OCI-LY1 (cell line): ENCODE results near the gene LUC7L2.
"Not testable (repeated sequence)": the region's sequence is repeated elsewhere in the genome, so short reads cannot be mapped to it uniquely, and the experiment has no call there.

Experiments used
- H2AFZ ChIP-seq: fragments of 200-600 bp; sonication (generic), shearing (Covaris generic); 2 replicates; pipeline ENCODE4 v1.6.0; 2014; ENCODE audit warnings: antibody characterized with exemption, mild to moderate bottlenecking, low read length
- H3F3A ChIP-seq: fragments of 200-600 bp; sonication (generic), shearing (Covaris generic); 2 replicates; pipeline ENCODE4 v1.6.0; 2014; ENCODE audit warnings: mild to moderate bottlenecking, antibody characterized with exemption, low read length, moderate library complexity; ENCODE audit not compliant: insufficient read depth
- H3K27ac ChIP-seq: fragments of 200-600 bp; sonication (generic); 2 replicates; pipeline ENCODE4 v1.5.1; 2014; ENCODE audit warnings: low read length, mixed run types, mild to moderate bottlenecking, low read depth; ENCODE audit not compliant: poor library complexity, severe bottlenecking
- H3K27me3 ChIP-seq: fragments of 200-600 bp; sonication (generic); 2 replicates; pipeline ENCODE4 v1.6.0; 2014; ENCODE audit warnings: antibody characterized with exemption, mild to moderate bottlenecking, low read length, moderate library complexity; ENCODE audit not compliant: insufficient read depth
- H3K36me3 ChIP-seq: fragments of 200-600 bp; sonication (generic); 2 replicates; pipeline ENCODE4 v1.6.1; 2014; ENCODE audit warnings: mild to moderate bottlenecking, antibody characterized with exemption, low read length, moderate library complexity, mixed read lengths; ENCODE audit not compliant: insufficient read depth
- H3K4me1 ChIP-seq: fragments of 200-600 bp; sonication (generic); 2 replicates; pipeline ENCODE4 v1.5.1; 2014; ENCODE audit warnings: mild to moderate bottlenecking, low read length, moderate library complexity; ENCODE audit not compliant: insufficient read depth, severe bottlenecking
- H3K4me2 ChIP-seq: fragments of 200-600 bp; sonication (generic), shearing (Covaris generic); 2 replicates; pipeline ENCODE4 v1.6.1; 2014; ENCODE audit warnings: low read length
- H3K4me3 ChIP-seq: fragments of 200-600 bp; sonication (generic); 2 replicates; pipeline ENCODE4 v1.5.1; 2014; ENCODE audit warnings: low read length, low read depth, mild to moderate bottlenecking, mixed read lengths; ENCODE audit not compliant: poor library complexity, severe bottlenecking
- H3K79me2 ChIP-seq: fragments of 200-600 bp; shearing (Covaris generic); 2 replicates; pipeline ENCODE4 v1.6.1; 2016; ENCODE audit warnings: mixed run types, low read length, mixed read lengths; ENCODE audit not compliant: insufficient read depth
- H3K9ac ChIP-seq: fragments of 200-600 bp; sonication (generic), shearing (Covaris generic); 2 replicates; pipeline ENCODE4 v1.6.1; 2014; ENCODE audit warnings: mild to moderate bottlenecking, low read length, mixed read lengths
- H3K9me2 ChIP-seq: fragments of 200-600 bp; sonication (generic), shearing (Covaris generic); 2 replicates; pipeline ENCODE4 v1.6.1; 2014; ENCODE audit warnings: low read depth, mild to moderate bottlenecking, low read length, mixed read lengths
- H3K9me3 ChIP-seq: fragments of 200-600 bp; shearing (Covaris generic); 2 replicates; pipeline ENCODE4 v1.6.1; 2014; ENCODE audit warnings: low read length, mixed read lengths
- H4K20me1 ChIP-seq: fragments of 200-600 bp; sonication (generic), shearing (Covaris generic); 2 replicates; pipeline ENCODE4 v1.6.0; 2016; ENCODE audit warnings: mild to moderate bottlenecking, low read length; ENCODE audit not compliant: insufficient read depth
- EZH2 ChIP-seq: fragments of 200-600 bp; sonication (generic), shearing (Covaris generic); IDR thresholded peaks from 2 replicates; pipeline ENCODE4 v1.8.0; 2017; ENCODE audit warnings: borderline replicate concordance, mixed run types, mild to moderate bottlenecking, antibody characterized with exemption, low read length, moderate library complexity, mixed read lengths
- TF ChIP-seq, protein P1 (sequence below): fragments of 200-600 bp; sonication (generic), shearing (Covaris generic); IDR thresholded peaks from 2 replicates; pipeline ENCODE4 v1.5.1; 2017; ENCODE audit warnings: mild to moderate bottlenecking, antibody characterized with exemption, low read length, moderate library complexity, mixed read lengths

The LUC7L2 gene

DNA sequence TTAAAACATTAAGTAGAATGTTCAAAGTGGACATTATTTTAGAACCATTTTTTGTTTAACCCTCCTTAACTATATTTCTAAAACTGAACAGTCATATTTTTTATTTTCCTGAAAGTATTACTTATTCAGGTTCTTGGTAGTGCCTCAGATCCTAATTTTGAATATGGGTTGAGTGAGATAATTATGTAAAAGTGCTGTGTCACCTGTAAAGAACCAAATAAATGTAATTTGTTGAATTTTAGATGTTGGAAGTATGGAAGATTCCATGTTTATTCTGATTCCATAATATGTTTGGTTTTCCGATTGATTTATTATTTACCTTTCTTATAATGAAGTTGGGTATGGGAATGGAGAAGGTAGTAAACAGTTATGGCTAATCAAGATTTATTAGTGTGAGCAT lies 61.4 kb downstream of the LUC7L2 start:
- Histone ChIP-seq H3K4me3 (no peak overlapping the region), H3F3A (no peaks in the 10 kb centered on the region; the same call in 1 of the 2 replicates), H3K79me2 (no peaks in the 10 kb centered on the region), H3K9ac (no peak overlapping the region), H4K20me1 (no peaks in the 10 kb centered on the region), H3K27me3 (no peaks in the 10 kb centered on the region), H3K27ac (no peak overlapping the region), H3K9me2 (no peaks in the 10 kb centered on the region), H3K4me1 (no peaks in the 10 kb centered on the region), H3K9me3 (no peaks in the 10 kb centered on the region), H3K36me3 (peaks cover 87% of the 10 kb centered on the region), H2AFZ (no peak overlapping the region), H3K4me2 (no peak overlapping the region)
- TF ChIP-seq EZH2, result no peak

DNA sequence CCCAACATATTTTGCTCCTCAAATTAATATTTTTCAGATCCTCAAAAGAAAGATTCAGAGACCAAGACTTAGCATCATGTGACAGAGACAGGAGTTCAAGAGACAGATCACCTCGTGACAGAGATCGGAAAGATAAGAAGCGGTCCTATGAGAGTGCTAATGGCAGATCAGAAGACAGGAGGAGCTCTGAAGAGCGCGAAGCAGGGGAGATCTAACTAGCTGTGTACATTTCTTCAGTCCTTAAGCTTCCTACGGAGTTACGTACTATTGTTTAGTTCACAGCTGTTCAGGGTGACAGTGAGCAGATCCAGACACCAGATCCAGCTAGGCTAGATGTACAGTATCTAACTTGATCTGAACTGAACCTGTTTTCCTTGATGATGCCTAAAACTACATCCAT lies 62.4 kb downstream of the LUC7L2 start:
- Histone ChIP-seq H2AFZ (no peak overlapping the region), H3K27me3 (no peaks in the 10 kb centered on the region), H4K20me1 (no peaks in the 10 kb centered on the region), H3K4me1 (no peaks in the 10 kb centered on the region), H3K36me3 (peaks cover 81% of the 10 kb centered on the region), H3K4me2 (no peak overlapping the region), H3F3A (no peaks in the 10 kb centered on the region; the same call in 1 of the 2 replicates), H3K9ac (no peak overlapping the region), H3K79me2 (no peaks in the 10 kb centered on the region), H3K9me2 (no peaks in the 10 kb centered on the region), H3K4me3 (no peak overlapping the region), H3K9me3 (no peaks in the 10 kb centered on the region), H3K27ac (no peak overlapping the region)
- TF ChIP-seq, protein P1, sequence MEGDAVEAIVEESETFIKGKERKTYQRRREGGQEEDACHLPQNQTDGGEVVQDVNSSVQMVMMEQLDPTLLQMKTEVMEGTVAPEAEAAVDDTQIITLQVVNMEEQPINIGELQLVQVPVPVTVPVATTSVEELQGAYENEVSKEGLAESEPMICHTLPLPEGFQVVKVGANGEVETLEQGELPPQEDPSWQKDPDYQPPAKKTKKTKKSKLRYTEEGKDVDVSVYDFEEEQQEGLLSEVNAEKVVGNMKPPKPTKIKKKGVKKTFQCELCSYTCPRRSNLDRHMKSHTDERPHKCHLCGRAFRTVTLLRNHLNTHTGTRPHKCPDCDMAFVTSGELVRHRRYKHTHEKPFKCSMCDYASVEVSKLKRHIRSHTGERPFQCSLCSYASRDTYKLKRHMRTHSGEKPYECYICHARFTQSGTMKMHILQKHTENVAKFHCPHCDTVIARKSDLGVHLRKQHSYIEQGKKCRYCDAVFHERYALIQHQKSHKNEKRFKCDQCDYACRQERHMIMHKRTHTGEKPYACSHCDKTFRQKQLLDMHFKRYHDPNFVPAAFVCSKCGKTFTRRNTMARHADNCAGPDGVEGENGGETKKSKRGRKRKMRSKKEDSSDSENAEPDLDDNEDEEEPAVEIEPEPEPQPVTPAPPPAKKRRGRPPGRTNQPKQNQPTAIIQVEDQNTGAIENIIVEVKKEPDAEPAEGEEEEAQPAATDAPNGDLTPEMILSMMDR, result no peak
- TF ChIP-seq EZH2, result no peak

DNA sequence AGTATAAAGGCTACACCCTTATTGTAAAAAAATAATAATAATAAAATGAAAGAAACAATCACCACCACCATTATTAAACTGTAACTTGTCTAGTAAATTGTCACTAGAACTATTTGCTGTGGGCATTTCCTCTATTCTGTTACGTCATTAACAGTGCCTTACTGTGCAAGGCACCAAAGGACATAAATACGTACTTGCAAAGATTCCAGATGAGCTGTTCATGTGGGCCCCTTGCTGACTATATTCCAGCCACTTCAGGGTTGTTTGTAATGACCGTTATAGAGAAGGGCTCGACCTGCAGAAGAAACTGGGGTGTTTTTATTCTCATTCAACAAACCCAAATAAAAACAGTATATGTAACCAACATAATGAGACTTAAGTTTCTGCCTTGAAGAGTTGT lies 63.4 kb downstream of the LUC7L2 start:
- H3K36me3 ChIP-seq, result peaks cover 79% of the 10 kb centered on the region

DNA sequence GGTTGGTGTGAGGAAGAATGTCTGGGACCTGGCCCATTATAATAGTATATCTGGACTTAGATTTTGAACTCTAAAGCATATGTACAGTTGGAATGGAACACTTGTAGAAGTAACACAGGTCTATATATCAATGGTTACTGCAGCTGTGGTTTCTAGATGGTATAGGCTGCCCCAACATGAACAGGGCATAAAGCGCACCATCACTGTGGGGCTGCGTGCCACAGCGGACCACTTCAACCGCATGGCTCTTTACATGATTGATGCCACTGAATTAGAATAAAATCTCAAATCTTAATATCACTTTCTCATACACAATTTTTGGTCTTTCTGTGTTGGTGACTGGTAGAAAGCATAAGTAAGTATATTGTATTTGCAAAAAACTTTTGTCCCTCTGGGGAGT lies 64.3 kb downstream of the LUC7L2 start:
- peaks cover 77% of the 10 kb centered on the region for H3K36me3 ChIP-seq
- no peak overlapping the region for H3K9ac ChIP-seq
- TF ChIP-seq, protein P1, result no peak
- no peak for TF ChIP-seq EZH2
- no peaks in the 10 kb centered on the region; the same call in 1 of the 2 replicates for H3F3A ChIP-seq
- no peak overlapping the region for H3K4me3 ChIP-seq
- H3K9me2 ChIP-seq, result no peaks in the 10 kb centered on the region
- H3K27me3 ChIP-seq, result no peaks in the 10 kb centered on the region
- no peak overlapping the region for H3K27ac ChIP-seq
- no peak overlapping the region for H2AFZ ChIP-seq
- H3K4me2 ChIP-seq, result no peak overlapping the region
- no peaks in the 10 kb centered on the region for H3K9me3 ChIP-seq
- H4K20me1 ChIP-seq, result no peaks in the 10 kb centered on the region
- H3K4me1 ChIP-seq, result no peaks in the 10 kb centered on the region
- H3K79me2 ChIP-seq, result no peaks in the 10 kb centered on the region

More for the DNA sequence above, 63.4 kb downstream of the LUC7L2 start:
- Histone ChIP-seq H3K4me3 (no peak overlapping the region), H4K20me1 (no peaks in the 10 kb centered on the region), H3K9ac (no peak overlapping the region), H3F3A (no peaks in the 10 kb centered on the region; the same call in 1 of the 2 replicates), H3K9me2 (no peaks in the 10 kb centered on the region), H3K79me2 (no peaks in the 10 kb centered on the region), H3K9me3 (no peaks in the 10 kb centered on the region), H3K27ac (no peak overlapping the region), H2AFZ (no peak overlapping the region), H3K27me3 (no peaks in the 10 kb centered on the region), H3K4me2 (no peak overlapping the region), H3K4me1 (no peaks in the 10 kb centered on the region)
- TF ChIP-seq, protein P1, result no peak
- TF ChIP-seq EZH2, result no peak

DNA sequence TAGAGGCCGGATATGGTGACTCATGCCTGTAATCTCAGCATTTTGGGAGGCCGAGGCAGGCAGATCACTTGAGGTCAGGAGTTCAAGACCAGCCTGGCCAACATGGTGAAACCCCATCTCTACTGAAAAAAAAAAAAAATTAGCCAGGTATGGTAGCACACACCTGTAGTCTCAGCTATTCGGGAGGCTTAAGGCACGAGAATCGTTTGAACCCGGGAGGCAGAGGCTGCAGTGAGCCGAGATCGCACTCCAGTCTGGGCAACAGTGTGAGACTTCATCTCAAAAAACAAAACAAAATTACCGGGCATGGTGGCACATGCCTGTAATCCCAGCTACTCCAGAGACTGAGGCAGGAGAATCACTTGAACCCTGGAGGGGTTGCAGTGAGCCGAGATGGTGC lies 66.0 kb downstream of the LUC7L2 start:
- H3K27ac ChIP-seq, H3K4me2 ChIP-seq: not testable (repeated sequence)
- peaks cover 62% of the 10 kb centered on the region for H3K36me3 ChIP-seq

More for the DNA sequence above, 66.0 kb downstream of the LUC7L2 start:
- H3K9me3 ChIP-seq, H2AFZ ChIP-seq, H3K4me3 ChIP-seq, H3K27me3 ChIP-seq, H3K9ac ChIP-seq, H4K20me1 ChIP-seq, H3K79me2 ChIP-seq, H3K9me2 ChIP-seq, H3K4me1 ChIP-seq, H3F3A ChIP-seq: not testable (repeated sequence)
